Suprapubic skin (tissue), 3 donors: ENCODE measurements around the gene CCDC88C.

Source experiments
- EP300 ChIP-seq: sonication (generic); formaldehyde crosslinking; IDR thresholded peaks from one replicate; pipeline ENCODE4 v1.6.1; 2017; ENCODE audit warnings: antibody characterized with exemption
- POLR2A ChIP-seq, 2 donors: fragments of 450-650 bp; IDR thresholded peaks; one replicate each; pipeline ENCODE4 v1.6.1; 2017; ENCODE audit warnings: antibody characterized with exemption in 2 of 2, mild to moderate bottlenecking in 2 of 2, moderate library complexity in 2 of 2
- TF ChIP-seq, protein P1 (sequence below), 2 donors: fragments of 200-600 bp in 1 of 2; fragments of 450-650 bp in 1 of 2; sonication (generic) in 1 of 2; IDR thresholded peaks; one replicate each; pipeline ENCODE4 v1.5.1; 2016 to 2019; ENCODE audit warnings: antibody characterized with exemption in 2 of 2, mild to moderate bottlenecking in 1 of 2, moderate library complexity in 1 of 2

DNA sequence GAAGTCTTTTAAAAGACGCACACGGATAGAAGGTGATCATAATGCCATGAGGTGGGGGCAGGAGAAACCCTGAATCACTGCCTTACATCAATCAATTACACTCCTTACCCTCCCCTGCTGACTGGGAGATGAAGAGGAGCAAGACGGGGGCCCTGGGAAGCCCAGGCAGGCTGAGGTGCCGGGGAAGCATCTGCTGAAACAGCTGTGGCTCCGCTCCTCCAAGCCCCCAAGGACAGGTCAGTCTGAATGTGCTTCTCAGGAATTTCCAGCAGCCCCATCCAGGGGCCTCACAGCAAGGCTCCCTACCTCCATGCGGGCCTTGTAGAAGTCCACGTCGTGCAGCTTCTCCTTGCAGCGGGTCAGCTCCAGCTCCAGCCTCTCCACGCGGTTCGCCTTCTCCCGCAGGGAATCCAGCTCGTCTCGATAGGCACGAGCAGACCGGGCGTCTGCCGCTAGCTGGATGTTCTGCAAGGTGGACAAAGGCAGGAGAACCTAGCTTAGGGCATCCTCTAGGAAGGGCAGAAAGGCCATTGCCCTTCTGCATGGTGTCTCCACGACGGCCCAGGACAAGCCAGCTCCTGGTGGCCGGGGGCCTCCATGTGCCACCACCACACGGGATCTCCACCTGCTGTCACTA, 79.8 kb downstream of the CCDC88C start:
- TF ChIP-seq POLR2A (IDR thresholded peaks at IDR 0.05) (no peak), EP300 (no peak)
- TF ChIP-seq, protein P1, sequence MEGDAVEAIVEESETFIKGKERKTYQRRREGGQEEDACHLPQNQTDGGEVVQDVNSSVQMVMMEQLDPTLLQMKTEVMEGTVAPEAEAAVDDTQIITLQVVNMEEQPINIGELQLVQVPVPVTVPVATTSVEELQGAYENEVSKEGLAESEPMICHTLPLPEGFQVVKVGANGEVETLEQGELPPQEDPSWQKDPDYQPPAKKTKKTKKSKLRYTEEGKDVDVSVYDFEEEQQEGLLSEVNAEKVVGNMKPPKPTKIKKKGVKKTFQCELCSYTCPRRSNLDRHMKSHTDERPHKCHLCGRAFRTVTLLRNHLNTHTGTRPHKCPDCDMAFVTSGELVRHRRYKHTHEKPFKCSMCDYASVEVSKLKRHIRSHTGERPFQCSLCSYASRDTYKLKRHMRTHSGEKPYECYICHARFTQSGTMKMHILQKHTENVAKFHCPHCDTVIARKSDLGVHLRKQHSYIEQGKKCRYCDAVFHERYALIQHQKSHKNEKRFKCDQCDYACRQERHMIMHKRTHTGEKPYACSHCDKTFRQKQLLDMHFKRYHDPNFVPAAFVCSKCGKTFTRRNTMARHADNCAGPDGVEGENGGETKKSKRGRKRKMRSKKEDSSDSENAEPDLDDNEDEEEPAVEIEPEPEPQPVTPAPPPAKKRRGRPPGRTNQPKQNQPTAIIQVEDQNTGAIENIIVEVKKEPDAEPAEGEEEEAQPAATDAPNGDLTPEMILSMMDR (IDR thresholded peaks at IDR 0.05) = no peak
